HepG2 (cell line): ENCODE results near the gene KIAA2012. TPM values are rescaled to one million over a fixed set of nuclear protein-coding genes. Genes with fewer than 3 reads are reported as not detected.

Source experiments
- ATAC-seq: fragments of 200-7000 bp; cut with Tn5 transposase; 3 replicates; pipeline ENCODE4 v1.9.1; 2020; ENCODE audit warnings: mild to moderate bottlenecking, moderate library complexity
- BruUV-seq: library from RNA; stranded (reverse); fragments of 400-500 nt; replicated peaks from 2 replicates; lab custom pipeline; 2021; lab: Mats Ljungman, UMichigan
- CTCF ChIA-PET: fragments of 300-600 bp; formaldehyde crosslinking; extraction: SDS; loops from one replicate; lab custom pipeline; 2021; ENCODE audit warnings: low total read pairs, inconsistent platforms, low intra/inter-chr PET ratio; lab: Yijun Ruan, JAX
- POLR2A ChIA-PET: fragments of 350-600 bp; sonication (Branson Sonifier 250); formaldehyde crosslinking; loops from one replicate; lab custom pipeline; 2020; ENCODE audit warnings: antibody characterized with exemption, inconsistent platforms; lab: Yijun Ruan, JAX
- DNase-seq: peaks from one replicate; pipeline ENCODE4 v3.0.0-alpha.2; 2015; ENCODE audit warnings: low spot score
- FAIRE-seq: peaks from 3 replicates; lab custom pipeline; 2011; peaks lifted over from hg19 to GRCh38; lab: Jason Lieb, UNC
- H2AFZ ChIP-seq: one replicate; pipeline ENCODE4 v1.6.1; 2011; ENCODE audit warnings: low read length, inconsistent platforms
- H3K27ac ChIP-seq: fragments of 300-600 bp; 3 replicates; pipeline ENCODE4 v1.8.0; 2011; ENCODE audit warnings: mixed run types, mild to moderate bottlenecking, mixed read lengths, low read length, inconsistent platforms; ENCODE audit not compliant: insufficient read depth; ENCODE audit errors: extremely low read length
- H3K27me3 ChIP-seq, 2 experiments: fragments of 200-600 bp in 1 of 2; 2 replicates in 1 of 2; 3 replicates in 1 of 2; pipeline versions ENCODE4 v1.6.0 to v1.8.0; 2011; ENCODE audit warnings: low read length in 2 of 2, mild to moderate bottlenecking in 2 of 2, moderate library complexity in 2 of 2, inconsistent platforms in 1 of 2; ENCODE audit not compliant: insufficient read depth in 2 of 2, control insufficient read depth in 1 of 2
- H3K36me3 ChIP-seq, 2 experiments: fragments of 200-600 bp in 1 of 2; replicated peaks in 1 of 2; 2 replicates in 1 of 2; 3 replicates in 1 of 2; pipeline versions ENCODE4 v1.5.1 to v1.8.0; 2011; ENCODE audit warnings: low read length in 2 of 2, inconsistent platforms in 1 of 2; ENCODE audit not compliant: insufficient read depth in 2 of 2, control insufficient read depth in 1 of 2
- H3K4me1 ChIP-seq: 2 replicates; pipeline ENCODE4 v1.5.1; 2012; ENCODE audit warnings: low read length, inconsistent platforms; ENCODE audit not compliant: insufficient read depth
- H3K4me2 ChIP-seq: 2 replicates; pipeline ENCODE4 v1.6.0; 2011; ENCODE audit warnings: low read depth, low read length, inconsistent platforms
- H3K4me3 ChIP-seq, 3 experiments: fragments of 200-600 bp in 1 of 3; sonication (generic), shearing (Covaris generic) in 1 of 3; replicated peaks in 1 of 3; 2 replicates each; pipeline ENCODE4 v1.5.1; 2011 to 2016; ENCODE audit warnings: low read length in 3 of 3, inconsistent platforms in 2 of 3, low read depth in 2 of 3, mild to moderate bottlenecking in 2 of 3, control low read depth in 1 of 3, mixed read lengths in 1 of 3; ENCODE audit not compliant: insufficient read depth in 1 of 3
- H3K79me2 ChIP-seq: one replicate; pipeline ENCODE4 v1.6.1; 2011; ENCODE audit warnings: low read length, inconsistent platforms; ENCODE audit not compliant: insufficient read depth
- H3K9ac ChIP-seq: 2 replicates; pipeline ENCODE4 v1.6.0; 2011; ENCODE audit warnings: mild to moderate bottlenecking, low read depth, low read length, inconsistent platforms; ENCODE audit not compliant: insufficient read depth
- H3K9me3 ChIP-seq: 2 replicates; pipeline ENCODE4 v1.5.1; 2012; ENCODE audit warnings: mild to moderate bottlenecking, low read length
- H4K20me1 ChIP-seq: 2 replicates; pipeline ENCODE4 v1.6.0; 2011; ENCODE audit warnings: inconsistent platforms, mild to moderate bottlenecking, low read length, moderate library complexity; ENCODE audit not compliant: insufficient read depth
- MZF1 ChIP-seq: sonication (generic); formaldehyde crosslinking; IDR thresholded peaks from 2 replicates; pipeline ENCODE4 v1.8.1; 2023; ENCODE audit warnings: mild to moderate bottlenecking, missing genetic modification reagents, borderline replicate concordance
- NFRKB ChIP-seq: fragments of 450-650 bp; IDR thresholded peaks from 2 replicates; pipeline ENCODE4 v1.6.1; 2017
- NFYC ChIP-seq: IDR thresholded peaks from 2 replicates; pipeline ENCODE4 v1.6.1; 2016; ENCODE audit warnings: missing genetic modification reagents, missing compliant biosample characterization
- PRDM4 ChIP-seq: sonication (generic); formaldehyde crosslinking; IDR thresholded peaks from 2 replicates; pipeline ENCODE4 v1.9.0; 2021; ENCODE audit warnings: missing genetic modification reagents, borderline replicate concordance
- SIX4 ChIP-seq: sonication (generic); formaldehyde crosslinking; IDR thresholded peaks from 2 replicates; pipeline ENCODE4 v1.4.0; 2020; ENCODE audit warnings: missing genetic modification reagents
- ZBTB25 ChIP-seq: IDR thresholded peaks from 2 replicates; pipeline ENCODE4 v1.6.1; 2018; ENCODE audit warnings: missing genetic modification reagents
- ZBTB44 ChIP-seq: sonication (generic); formaldehyde crosslinking; IDR thresholded peaks from 2 replicates; pipeline ENCODE4 v1.4.0; 2020; ENCODE audit warnings: missing genetic modification reagents
- ZBTB7B ChIP-seq: sonication (generic); formaldehyde crosslinking; IDR thresholded peaks from 2 replicates; pipeline ENCODE4 v1.4.0; 2020; ENCODE audit warnings: missing genetic modification reagents
- ZFP37 ChIP-seq: sonication (generic); formaldehyde crosslinking; IDR thresholded peaks from 2 replicates; pipeline ENCODE4 v1.4.0; 2020; ENCODE audit warnings: missing genetic modification reagents, borderline replicate concordance
- ZNF30 ChIP-seq: sonication (generic); formaldehyde crosslinking; IDR thresholded peaks from 2 replicates; pipeline ENCODE4 v1.5.0; 2020; ENCODE audit warnings: mild to moderate bottlenecking, missing genetic modification reagents
- ZNF331 ChIP-seq: sonication (generic); formaldehyde crosslinking; IDR thresholded peaks from 2 replicates; pipeline ENCODE4 v1.4.0; 2020; ENCODE audit warnings: missing genetic modification reagents
- ZNF501 ChIP-seq: sonication (generic); formaldehyde crosslinking; IDR thresholded peaks from 2 replicates; pipeline ENCODE4 v1.5.1; 2020; ENCODE audit warnings: mild to moderate bottlenecking, moderate library complexity, missing genetic modification reagents
- ZNF556 ChIP-seq: sonication (generic); formaldehyde crosslinking; IDR thresholded peaks from 2 replicates; pipeline ENCODE4 v1.4.0; 2020; ENCODE audit warnings: mild to moderate bottlenecking, missing genetic modification reagents, borderline replicate concordance
- ZNF607 ChIP-seq: sonication (generic); formaldehyde crosslinking; IDR thresholded peaks from 2 replicates; pipeline ENCODE4 v1.5.1; 2020; ENCODE audit warnings: missing genetic modification reagents, mild to moderate bottlenecking, borderline replicate concordance
- ZNF629 ChIP-seq: sonication (generic); formaldehyde crosslinking; conservative IDR thresholded peaks from 2 replicates; pipeline ENCODE4 v1.5.0; 2020; ENCODE audit warnings: missing genetic modification reagents
- ZNF713 ChIP-seq: sonication (generic); formaldehyde crosslinking; IDR thresholded peaks from 2 replicates; pipeline ENCODE4 v1.4.0; 2020; ENCODE audit warnings: mild to moderate bottlenecking, missing genetic modification reagents
- WGBS: methylation state at CpG from one replicate; pipeline ENCODE4 v1.1.6; 2017; ENCODE audit warnings: low lambda C conversion rate; 5-methylcytosine and 5-hydroxymethylcytosine counted together
- in situ Hi-C: cut with HindIII; loops from 2 replicates; pipeline ENCODE4 v1.10.0; 2017; ENCODE audit warnings: low pct_unique_long_range_greater_than_20kb; ENCODE audit not compliant: extremely low pct_ligation_motif_present
- intact Hi-C: fragments of 100-400 bp; cut with micrococcal nuclease; formaldehyde crosslinking; loops from one replicate; pipeline ENCODE4 v1.10.0; 2022; ENCODE audit not compliant: unreplicated experiment
- polyA plus RNA-seq, 8 experiments: library from polyadenylated mRNA; depleted of rRNA in 3 of 8; stranded (reverse) in 7 of 8; unstranded in 1 of 8; fragments of >200 nt; fragmentation: Illumina TruSeq in 4 of 8; extraction: Trizol in 4 of 8; gene quantifications; 2 replicates each; pipeline versions ENCODE4 v1.2.1 to v1.2.3, GENCODE V29; 2011 to 2016; ENCODE audit warnings: low read depth in 4 of 8, missing spikeins in 1 of 8, mixed read lengths in 1 of 8; ENCODE audit not compliant: insufficient read depth in 1 of 8
- total RNA-seq, 5 experiments: library from RNA; depleted of rRNA; stranded (reverse); fragments of >200 nt; fragmentation: Illumina TruSeq; extraction: Trizol; gene quantifications; 2 replicates each; pipeline ENCODE4 v1.2.3, GENCODE V29; 2016; ENCODE audit warnings: low read depth in 1 of 5

The KIAA2012 gene
- total and polyA plus RNA-seq, 2 of the 13 experiments (the other 11 are each of a cell fraction or from before 2014, with no cell fraction given), result not detected

GRCh38 chr2:202025816-202026215 lies 47.2 kb upstream of the KIAA2012 start:
- WGBS, result 30% methylated on average over 5 of the region's 5 CpGs
- H4K20me1 ChIP-seq, result no peaks in the 10 kb centered on the region
- H3K9ac ChIP-seq, result no peak overlapping the region
- no peak overlapping the region for H2AFZ ChIP-seq
- DNase-seq (no peak), ATAC-seq (no peak), FAIRE-seq (no peak)
- H3K9me3 ChIP-seq, result no peaks in the 10 kb centered on the region
- H3K36me3 ChIP-seq, result no peaks in the 10 kb centered on the region
- H3K79me2 ChIP-seq, result no peaks in the 10 kb centered on the region
- TF ChIP-seq ZBTB44 (CRISPR knock-in tag) (no peak), PRDM4 (CRISPR knock-in tag) (no peak), NFYC (CRISPR knock-in tag) (no peak), MZF1 (no peak), ZNF556 (CRISPR knock-in tag) (no peak), ZBTB25 (CRISPR knock-in tag) (no peak), NFRKB (no peak), ZFP37 (CRISPR knock-in tag) (no peak), ZNF30 (no peak), ZNF713 (CRISPR knock-in tag) (no peak), ZNF607 (CRISPR knock-in tag) (no peak), ZBTB7B (CRISPR knock-in tag) (no peak), ZNF629 (no peak), ZNF331 (CRISPR knock-in tag) (no peak), SIX4 (CRISPR knock-in tag) (no peak), ZNF501 (CRISPR knock-in tag) (no peak)
- H3K4me1 ChIP-seq, result no peaks in the 10 kb centered on the region
- intact Hi-C loops, result no loop called here
- H3K4me2 ChIP-seq, result no peak overlapping the region
- H3K27ac ChIP-seq, result no peak overlapping the region
- peaks cover 4 to 24% of the 10 kb centered on the region in 2 experiments; a peak in 3 of 5 replicates for H3K27me3 ChIP-seq
- in situ Hi-C loops, result no loop called here
- ChIA-PET POLR2A (no interaction called here), CTCF (no interaction called here)
- BruUV-seq, result no TSS peak
- no peak overlapping the region for H3K4me3 ChIP-seq
